Stimulated activated CD4-positive, alpha-beta T cell treated with anti-CD3 and anti-CD28 coated beads, Interleukin-4, amount 100 ng/mL, for 1 hour (primary cell): ENCODE results near the gene TMCC1.
"Not testable (repeated sequence)": the region's sequence is repeated elsewhere in the genome, so short reads cannot be mapped to it uniquely, and the experiment has no call there.

Experiments
- DNase-seq: peaks from one replicate; pipeline ENCODE4 v3.0.0-alpha.2; 2020

TMCC1 gene

DNA sequence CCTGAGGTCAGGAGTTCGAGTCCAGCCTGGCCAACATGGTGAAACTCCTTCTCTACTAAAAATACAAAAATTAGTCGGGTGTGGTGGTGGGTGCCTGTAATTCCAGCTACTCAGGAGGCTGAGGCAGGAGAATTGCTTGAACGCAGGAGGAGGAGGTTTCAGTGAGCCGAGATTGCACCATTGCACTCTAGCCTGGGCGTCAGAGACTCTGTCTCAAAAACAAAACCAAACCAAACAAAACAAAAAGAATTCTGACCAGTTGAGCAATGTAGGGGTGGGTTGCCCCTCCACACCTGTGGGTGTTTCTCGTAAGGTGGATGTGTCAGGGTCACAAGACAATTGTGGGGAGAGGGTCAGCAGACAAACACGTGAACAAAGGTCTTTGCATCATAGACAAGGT, 252.5 kb downstream of the TMCC1 start:
- not testable (repeated sequence) for DNase-seq

DNA sequence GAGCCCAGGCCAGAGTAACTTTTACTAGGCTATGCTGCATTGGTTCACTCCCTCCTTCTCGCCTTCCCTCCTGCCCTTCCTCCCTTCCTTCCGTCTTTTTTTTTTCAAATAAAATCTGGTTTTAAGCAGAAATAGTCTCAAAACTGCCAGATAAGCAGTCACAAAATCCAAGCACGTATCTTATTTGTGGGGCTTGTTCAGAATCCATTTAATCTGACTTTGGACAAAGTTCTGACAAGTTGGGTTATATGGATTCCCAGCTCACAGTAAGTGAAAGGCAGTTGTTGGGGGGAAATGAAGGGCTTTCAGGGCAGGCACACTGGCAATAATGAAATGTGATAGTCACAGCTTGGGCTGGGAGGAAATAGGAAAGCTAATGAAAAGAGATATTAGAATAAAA, 255.0 kb downstream of the TMCC1 start:
- DNase-seq = no peak

DNA sequence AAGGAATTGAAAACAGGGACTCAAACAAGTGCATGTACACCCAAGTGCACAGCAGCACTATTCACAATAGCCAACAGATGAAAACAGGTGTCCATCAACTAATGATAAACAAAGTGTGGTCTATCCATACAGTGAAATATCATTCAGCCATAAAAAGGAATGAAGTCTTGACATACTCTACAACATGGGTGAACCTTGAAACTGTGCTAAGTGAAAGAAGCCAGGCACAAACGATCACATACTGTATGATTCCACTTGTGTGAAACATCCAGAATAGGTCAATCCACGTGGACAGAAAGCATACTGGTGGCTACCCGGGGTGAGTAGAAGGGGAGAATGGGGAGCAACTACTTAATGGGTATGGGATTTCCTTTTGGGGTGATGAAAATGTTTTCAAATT, 257.4 kb downstream of the TMCC1 start:
- no peak for DNase-seq

DNA sequence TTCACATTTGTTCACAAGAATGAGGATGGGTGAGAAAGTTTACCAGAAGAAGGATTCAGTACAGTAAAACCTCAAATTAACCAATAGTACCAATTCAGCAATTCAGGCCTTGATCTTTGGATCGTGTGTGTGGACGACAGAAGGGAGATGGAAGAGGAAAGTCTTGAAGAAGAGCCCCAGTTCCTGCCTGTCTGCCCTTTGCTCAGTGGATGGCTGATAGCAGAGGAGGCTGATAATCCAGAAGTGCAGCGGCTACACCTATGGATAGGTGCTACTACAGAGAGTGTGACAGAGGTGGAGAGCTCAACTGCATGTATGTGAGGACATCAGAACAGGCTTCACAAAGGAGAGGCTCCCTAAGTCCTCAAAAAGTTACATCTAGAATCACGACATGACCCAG, 257.9 kb downstream of the TMCC1 start:
- DNase-seq = no peak

DNA sequence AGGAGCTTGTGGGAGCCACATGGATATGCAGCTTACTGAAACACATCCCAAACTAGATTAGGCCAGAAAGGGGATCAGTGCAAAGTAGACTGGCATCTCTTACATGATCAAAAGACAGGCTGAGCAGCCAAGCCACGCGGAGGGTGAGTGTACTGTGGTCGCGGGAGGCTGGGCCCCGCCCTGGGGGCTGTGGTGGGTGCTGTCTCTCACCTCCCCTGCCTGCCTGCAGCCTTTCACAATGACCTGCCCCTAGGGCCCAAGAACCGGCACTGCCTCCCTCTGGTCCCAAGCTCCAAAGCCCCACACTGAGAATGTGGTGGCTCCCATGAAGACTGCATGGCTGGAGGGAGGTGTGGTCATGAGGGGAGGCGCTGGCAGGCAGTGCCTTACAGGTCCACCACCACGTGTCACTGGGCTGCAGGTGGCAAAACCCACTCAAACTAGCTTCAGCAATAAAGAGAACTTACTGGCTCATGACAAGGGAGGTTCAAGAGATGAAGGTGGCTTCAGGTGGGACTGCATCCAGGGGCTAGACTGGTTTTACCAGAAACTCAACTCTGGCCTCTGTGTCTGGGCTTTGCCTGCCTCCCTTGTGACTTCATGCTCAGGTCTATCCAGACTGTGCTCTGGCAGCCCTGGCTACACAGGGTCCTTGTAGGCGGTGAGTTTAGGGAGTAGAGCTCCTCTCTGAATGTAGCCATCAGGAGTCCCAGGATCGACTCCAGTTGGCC, 259.6 kb downstream of the TMCC1 start:
- DNase-seq = no peak

DNA sequence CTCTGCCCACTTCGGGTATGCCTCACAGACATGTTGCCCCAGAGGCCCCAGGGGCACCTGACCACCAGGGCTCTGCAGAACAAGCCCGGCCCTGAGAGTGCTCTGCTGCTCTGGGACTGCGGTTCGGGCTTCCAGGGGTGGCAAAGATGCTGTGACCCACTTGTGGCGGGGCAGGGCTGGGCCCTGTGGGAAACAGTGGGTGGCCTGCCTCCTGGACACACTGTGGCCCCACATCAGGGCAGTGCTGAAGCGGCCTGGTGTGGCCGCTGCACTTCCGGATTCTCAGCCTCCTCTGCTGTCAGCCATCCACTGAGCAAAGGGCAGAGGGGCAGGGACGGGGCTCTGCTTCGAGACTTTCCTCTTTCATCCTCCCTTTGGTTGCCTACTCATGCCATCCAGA, 260.5 kb downstream of the TMCC1 start:
- no peak for DNase-seq

DNA sequence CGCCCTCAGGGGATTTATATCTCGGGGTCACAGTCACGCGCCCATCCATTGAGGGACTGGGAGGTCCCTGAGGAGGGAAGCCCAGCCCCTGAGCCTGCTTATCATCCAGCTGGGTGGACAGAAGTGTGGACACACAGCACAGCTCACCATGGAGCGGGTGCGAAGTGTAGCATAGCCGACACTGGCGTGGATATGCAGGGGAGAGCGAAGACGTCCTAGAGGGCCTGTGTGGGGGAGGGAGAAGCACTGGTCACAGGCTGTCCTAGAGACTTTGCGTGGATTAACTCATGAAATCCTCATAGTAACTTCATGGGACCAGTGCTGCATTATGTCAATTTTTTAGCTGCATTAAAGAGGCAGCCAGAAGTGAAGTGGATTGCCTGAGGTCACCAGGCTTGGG, 261.0 kb downstream of the TMCC1 start:
- no peak for DNase-seq

DNA sequence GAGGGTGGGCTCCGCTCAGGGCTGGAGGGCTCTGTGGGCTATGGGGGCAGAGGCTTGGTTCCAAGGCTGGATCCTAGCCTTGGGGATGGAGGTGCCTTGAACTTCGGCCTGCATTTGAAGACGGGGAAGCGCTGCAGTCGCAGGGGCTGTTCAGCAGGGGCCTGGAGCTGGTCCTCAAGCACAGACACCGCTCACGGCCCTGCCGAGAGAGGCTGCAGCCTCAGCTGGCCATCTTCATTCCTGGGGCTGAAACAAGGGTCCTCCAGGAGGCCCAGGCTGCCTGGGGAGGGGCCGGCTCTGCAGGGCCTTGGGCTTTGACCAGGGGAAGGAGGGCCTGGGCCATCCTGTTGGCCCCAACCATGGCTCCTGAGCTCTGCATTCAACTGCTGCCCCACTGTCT, 261.5 kb downstream of the TMCC1 start:
- no peak for DNase-seq

DNA sequence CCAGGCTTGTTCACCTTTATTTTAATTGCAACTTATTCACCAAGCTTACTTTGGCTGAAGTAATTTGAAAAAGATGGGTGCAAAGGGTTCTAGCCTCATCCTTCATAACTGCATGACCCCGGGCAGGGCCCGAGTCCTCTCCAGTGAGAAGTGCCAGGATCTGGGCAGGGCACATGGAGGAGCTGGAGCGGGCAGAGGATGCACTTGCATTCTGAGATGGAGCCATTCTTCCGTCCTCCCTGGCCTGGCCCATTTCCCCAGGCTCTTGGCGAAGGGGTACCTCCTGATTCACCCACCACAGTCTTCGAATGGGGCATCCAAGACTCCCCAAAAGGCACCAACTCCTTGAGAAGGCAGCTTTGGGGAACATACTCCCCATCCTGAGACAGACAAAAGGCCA, 264.5 kb downstream of the TMCC1 start:
- no peak for DNase-seq

DNA sequence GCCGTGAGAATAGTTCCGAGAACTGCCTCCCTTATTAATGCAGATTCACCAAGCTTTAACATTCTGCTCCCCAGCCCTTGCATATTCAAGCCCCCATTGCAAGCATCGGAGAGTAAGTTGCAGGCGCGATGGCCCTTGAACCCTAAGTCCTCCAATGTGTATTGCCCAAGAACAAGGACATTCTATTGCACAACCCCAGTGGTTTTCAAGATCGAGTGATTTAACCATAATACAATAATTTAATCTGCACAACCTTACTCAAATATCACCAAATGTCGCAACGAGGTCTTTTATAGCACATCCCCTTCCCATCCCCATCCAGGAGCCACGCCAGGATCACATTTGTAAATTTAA, 265.4 kb downstream of the TMCC1 start:
- DNase-seq = no peak

DNA sequence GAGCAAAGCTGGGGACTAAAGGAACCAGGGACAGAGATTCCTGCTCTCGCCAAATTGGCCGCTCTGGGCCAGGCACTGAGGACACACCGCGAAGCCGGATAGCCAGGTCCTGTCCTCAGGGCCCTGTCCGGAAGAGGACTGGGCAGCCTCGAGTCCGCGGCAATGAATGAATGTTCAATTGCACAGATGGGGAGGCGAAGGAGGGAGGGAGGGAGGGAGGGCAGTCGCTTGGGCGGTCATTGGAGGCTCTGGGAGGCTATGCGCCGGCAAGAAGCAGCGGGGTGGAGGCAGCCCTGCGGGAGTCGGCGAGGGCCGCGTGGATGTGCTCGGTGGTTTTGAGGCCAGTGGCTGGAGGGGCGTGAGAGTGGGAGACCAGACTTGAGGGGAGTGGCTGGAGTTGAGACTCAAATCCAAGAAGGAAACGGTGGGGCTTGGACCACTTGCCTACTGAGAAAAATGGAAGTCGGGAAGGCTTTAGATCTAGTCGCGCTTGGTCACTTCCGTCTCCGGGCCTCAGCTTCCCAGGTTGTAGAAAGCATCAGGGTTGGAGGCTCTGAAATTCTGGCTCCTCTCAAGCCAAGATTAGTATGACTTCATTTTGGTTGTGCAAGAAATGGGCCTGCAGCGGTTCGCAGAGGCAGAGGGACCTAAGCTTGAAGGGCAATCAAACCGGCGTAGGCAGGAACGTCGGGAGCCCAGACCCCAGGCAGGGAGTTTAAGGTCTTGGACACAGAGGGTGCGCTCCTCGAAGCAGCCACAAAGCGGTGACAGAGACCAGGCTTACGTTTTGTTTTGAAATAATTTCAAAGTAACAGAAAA, 266.0 kb downstream of the TMCC1 start:
- peak; percentile 64 for DNase-seq

DNA sequence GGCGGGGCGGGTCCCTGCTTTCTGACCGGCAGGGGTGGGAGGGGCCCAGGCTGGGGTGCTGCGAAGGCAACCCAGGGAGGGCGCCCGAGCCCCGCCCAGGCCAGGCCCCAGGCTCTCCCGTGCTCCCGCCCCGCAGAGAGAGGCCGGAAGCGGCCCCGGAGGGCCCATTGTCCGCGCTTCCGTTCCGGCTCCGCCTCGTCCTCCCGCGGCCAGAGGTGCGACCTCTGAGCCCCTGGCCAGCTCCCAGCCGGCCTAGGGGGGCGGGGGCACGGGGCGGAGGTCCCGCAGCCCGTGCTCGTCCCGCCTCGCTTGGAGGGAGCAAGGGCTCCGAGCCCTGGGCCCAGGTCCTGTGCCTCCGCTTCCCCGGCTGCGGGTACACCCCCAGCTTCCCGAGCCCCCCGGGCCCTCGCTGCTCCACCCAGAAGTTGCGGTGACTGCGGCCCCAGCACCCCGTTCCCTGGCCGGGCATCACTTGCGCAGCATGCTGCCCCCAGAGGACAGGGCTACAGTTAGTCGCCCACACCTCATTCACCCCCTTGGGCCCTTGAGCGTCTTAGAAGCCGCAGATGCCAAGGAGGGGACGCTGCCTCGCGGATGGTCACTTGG, 266.7 kb downstream of the TMCC1 start:
- peak; percentile 63 for DNase-seq

DNA sequence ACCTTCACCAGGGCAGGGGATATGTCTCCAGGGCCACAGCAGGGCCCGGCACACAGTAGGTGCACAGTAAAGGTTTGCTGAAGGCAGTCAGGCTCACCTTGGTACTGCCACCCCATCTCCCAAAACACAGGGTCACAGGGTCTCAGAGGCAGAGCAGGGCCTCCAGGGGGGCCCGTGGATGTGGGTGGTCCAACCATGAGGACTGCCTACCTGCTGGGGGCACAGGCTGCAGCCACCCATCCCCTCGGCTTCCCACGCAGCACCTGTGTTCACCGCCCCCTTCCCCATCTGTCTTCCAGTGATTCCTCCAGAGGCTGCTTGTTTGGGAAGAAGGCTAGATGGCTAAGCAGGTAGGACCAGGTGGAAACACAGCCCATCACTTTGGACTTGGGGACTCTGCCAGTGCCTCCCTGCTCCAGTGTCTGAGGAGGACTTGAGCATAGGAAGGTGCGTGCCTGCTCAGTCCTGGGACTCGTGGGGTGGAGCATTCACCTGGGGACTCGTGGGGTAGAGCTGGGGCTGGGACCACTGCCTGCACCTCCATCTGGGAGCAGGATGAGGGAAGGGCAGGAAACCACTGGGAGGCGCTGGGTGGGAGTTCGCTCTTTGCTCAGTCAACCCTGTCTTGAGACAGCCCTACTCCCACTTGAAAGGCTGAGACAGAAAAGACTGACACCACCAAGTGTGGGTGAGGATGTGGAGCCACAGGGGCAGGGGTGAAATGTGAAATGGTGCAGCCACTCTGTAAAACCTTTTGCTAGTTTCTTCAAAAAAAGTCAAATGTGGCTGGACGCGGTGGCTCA, 268.2 kb downstream of the TMCC1 start:
- no peak for DNase-seq

DNA sequence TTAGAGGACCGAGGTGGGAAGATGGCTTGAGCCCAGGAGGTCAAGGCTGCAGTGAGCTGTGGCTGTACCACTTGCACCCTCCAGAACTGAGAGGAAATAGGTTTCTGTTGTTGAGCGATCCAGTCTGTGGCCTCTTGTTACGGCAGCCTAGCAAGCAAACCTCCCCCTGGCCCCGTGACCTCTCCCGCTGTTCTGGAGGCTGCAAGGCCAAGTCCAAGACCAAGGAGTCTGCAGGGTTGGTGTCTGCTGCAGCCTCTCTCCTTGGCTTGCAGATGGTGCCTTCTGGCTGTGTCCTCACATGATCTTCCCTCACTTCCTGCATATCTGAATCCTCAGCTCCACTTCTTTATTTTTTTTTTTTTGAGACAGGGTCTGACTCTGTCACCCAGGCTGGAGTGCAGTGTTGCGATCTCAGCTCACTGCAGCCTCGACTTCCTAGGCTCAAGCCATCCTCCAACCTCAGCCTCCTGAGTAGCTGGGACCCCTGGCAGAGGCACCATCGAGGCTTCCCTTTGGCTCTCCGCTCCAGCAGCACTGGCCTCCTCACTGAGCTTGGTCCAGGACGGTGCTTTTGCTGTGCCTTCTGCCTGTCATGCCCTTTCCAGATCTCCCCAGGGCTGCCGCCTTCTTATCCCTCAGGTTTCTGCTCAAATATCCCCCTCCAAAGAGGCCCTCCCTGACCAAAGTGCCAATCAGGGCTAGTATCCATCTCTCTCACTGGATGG, 269.0 kb downstream of the TMCC1 start:
- no peak for DNase-seq

DNA sequence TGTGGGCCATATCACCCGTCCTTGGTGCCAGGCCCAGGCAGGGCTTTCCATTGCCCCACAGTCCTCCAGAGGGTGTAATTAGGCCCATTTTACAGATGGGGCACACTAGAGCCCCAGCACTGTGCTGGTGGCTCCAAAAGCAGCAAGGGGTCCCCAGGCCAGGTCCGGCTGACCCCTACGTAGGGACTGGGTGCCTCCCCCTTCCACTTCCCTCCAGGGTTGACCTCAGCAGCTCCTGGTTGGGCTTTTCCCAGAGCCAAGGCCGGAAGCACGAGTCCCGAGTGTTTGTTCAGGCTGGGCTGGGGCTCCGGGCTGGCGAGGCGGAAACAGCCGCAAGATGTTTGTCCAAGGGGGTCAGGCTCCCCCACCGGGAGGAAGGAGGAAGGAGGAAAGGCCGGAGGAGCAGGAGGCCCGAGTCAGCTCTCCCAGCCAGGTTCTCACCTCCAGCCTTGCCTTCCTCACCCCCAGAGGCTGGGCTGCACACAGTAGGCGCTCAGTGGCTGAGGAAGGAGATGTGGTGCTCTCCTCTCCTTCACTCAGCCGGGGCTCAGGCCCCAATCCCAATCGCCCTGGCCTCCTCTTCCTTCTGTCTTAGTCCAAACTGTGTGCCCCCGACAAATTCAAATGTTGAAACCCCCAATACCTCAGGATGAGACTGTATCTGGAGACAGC, 269.9 kb downstream of the TMCC1 start:
- no peak for DNase-seq

DNA sequence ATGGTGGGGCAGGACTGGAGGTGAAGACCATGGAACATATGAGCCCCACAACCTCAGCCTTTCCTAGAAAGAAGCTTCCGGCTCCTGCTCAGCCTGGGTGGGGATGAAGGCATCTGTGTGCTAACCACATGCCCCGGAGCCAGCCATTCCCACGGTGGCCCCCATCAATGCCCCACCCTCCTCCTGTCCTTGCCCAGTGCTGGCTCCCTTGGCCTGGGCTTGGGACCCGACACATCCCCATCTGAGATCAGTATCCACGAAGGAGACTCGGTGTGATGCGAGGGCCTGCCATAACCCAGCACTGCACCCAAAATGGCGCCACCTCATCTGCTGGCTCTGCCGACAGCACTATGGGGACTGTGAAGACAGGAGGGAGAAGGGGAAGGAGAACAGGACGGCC, 270.6 kb downstream of the TMCC1 start:
- DNase-seq = no peak

DNA sequence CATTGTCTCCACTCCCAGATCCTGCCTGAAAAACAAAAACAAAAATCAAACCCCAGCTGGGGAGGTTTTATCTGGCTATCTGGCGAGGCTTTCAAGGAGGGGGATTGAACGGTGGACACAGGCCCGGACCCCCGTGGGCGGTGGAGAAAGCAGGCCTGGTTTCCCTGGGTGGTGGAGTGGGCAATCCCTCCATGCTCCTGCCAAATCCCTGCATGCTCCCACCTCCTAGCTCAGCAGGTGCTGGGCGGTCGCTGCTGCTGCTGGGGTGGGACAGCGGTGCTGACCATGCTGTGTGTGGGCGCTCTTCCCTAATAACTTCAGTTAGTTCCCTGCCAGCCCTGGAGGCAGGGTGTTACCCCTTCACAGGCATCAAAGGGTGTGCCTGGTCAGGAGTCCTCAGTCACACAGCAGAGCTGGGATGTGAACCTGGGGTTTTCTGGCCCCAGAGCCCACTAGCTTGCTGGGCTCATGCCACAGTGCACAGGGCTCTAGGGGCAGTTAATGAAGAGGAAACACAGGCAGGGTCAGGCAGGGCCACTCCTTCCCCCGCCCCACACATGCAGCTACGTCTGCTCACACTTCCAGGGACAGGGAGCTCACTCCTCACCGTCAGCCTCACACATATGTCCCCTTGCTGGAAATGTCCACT, 271.2 kb downstream of the TMCC1 start:
- no peak for DNase-seq

DNA sequence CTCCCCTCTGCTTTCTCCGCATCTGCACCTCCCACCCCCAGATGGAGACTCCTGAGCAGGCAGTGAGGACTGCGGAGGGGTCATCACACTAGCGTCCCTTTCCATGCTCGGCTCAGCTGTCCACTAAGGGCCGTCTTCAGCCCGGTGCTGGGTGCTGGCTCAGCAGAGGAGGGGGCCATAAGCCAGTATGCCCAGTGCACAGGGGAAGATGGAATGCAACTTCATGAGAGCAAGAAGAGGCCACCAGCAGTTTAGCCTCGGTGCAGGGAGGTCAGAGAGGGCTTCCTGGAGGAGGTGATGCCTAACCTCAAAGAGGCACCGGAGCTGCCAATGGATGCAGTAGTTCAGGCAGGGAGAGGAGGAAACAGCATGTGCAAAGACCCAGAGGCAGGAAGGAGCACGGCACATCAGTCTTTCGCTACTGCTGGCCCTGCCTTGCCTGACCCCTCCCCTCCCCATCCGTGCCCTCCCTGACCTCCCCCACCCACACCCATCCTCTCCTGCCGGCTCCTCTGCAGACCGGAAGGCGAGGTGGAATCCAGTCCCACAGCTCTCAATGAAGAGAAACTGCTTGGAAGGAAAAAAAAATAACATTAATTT, 271.8 kb downstream of the TMCC1 start:
- DNase-seq = no peak

DNA sequence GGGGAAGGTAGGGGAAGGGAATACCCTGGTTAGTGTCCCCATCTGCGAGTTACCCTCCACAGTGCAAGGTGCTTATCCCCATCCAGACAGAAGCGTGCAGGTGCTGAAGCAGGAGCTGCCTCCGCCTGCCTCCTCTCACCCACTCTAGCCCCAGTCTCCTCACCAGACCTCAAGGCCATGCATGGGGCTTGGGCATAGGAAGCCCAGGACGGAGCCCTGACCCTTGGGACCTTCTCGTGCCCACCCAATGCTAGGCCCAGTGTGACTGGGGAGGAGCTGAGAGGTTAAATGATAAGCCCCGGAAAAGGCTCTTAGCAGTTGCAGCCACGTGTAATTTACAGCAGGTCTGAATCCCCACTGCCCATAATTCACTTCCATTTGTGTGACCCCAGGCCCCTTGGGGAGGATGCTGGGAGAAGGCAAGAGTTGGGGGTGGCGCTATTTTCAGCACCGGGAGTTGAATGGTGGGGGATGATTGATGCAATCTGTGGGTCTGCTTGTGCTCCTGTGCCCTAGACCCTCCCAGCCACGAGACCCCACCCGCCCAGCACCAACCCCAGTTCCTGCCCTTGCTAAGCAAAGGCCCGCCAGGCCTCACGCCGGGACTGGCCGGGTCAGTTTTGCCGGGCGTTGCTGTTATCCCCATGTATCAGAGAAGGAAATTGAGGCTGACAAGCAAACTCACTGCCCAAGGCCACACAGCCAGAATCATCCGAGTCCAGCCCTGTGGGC, 272.5 kb downstream of the TMCC1 start:
- no peak for DNase-seq

DNA sequence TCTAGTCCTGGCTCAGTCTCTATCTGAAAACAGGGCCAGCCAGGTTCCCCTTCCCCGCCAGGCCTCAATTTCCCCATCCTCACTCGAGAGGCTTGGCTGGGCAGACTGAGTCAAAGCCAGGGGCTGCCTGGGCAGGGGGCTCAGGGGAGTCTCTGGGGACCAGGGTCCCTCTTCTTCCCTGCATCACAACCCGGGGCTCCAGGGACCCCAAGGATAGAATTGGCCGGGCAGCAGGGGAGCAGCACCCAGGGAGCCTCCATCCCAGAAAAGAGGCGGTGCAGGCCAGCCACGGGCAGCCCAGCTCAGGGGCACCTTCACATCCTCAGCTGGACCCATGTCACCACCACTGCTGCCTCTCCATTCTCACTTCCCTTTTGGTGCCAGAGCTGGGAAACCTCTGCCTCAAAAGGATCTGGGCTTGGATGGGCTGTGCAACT, 273.8 kb downstream of the TMCC1 start:
- DNase-seq = no peak
